NCI-H345 treated with DMSO at 0.1 percent for 48 hours (cell line): ENCODE measurements around the gene DTX1.

Source experiments
- DNase-seq: peaks from one replicate; lab custom pipeline; 2025; ENCODE audit not compliant: unreplicated experiment; lab: John Stamatoyannopoulos, UW

The DTX1 gene

GRCh38 chr12:113054948-113055486 is 1.5 kb upstream of the DTX1 start:
- DNase-seq, result no peak

DNA sequence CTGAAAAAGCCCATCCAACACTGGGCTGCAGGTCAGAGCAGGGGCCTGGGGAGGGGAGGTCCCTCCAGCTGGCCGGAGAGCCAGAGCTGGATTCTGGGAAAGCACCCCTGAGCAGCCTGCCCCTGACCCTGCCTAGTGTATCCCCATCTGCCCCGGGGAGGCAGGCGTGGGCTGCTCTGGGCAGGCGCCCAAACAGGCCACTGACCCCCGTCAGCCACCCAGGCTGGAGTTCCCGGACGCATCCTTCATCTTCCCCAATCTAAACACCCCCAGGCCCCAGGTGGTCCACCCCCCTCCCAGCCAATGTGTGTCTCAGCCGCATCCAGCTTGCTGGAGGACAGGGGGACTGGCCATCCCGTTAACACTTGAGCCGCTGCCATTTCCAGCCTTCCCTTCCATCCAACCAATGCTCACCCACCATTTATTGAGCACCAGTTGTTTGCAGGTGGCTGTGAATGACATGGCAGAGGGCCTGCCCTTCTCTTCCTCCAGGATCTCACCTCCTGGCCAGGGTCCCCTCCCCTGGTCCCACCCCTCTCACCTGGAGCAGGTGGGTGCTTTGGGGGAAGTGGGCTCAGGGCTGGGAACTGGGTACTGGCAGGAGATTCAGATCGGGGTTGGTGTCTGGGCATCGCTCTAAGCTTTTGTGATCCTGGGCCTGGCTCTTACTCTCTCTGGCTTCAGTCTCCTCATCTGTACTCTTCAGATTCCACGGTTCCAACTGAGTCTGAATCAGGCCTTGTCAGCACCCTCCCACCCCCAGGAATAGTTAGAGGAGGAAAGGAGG is 743 bp upstream of the DTX1 start:
- DNase-seq, result no peak

- no peak for DNase-seq
Observed at GRCh38 chr12:113056381-113056630, 224 bp upstream of the DTX1 start.

- DNase-seq, result no peak
Observed at GRCh38 chr12:113057565-113058485, 1.3 kb downstream of the DTX1 start.

- no peak for DNase-seq
Observed at GRCh38 chr12:113058553-113058952, 2.0 kb downstream of the DTX1 start.

GRCh38 chr12:113059071-113059595 is 2.6 kb downstream of the DTX1 start:
- DNase-seq, result no peak

GRCh38 chr12:113060336-113060960 is 3.9 kb downstream of the DTX1 start:
- no peak for DNase-seq

DNA sequence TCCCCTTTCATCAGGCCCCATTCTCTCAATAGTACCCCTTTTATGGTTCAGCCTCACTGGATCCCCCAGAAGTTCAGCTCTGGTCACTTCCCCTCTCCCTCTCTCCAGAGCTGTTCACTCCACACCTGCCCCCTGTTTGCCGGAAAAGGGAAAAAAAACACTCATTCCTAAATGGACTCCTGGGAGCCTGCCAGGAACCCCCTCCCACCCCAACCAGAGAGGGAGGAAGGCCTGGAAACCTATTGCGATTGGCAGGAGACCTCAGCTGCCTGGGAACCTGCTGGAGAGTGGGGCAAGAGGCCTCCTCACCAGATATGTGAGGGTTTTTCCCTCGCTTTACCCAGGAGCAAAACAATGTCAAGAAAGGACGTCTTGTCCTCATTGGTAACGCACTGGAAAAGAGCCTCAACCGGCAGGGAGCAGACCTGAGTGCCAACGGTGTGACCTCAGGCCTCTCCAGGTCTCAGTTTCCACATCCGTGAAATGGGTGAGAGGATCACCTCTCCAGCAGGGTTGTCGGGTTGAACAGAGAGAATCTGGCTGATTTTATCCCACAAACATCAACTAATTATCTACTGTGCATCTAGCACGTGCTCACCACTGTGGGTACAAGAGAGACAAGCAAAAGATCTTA is 4.6 kb downstream of the DTX1 start:
- DNase-seq, result no peak

GRCh38 chr12:113062502-113063395 is 6.2 kb downstream of the DTX1 start:
- no peak for DNase-seq

DNA sequence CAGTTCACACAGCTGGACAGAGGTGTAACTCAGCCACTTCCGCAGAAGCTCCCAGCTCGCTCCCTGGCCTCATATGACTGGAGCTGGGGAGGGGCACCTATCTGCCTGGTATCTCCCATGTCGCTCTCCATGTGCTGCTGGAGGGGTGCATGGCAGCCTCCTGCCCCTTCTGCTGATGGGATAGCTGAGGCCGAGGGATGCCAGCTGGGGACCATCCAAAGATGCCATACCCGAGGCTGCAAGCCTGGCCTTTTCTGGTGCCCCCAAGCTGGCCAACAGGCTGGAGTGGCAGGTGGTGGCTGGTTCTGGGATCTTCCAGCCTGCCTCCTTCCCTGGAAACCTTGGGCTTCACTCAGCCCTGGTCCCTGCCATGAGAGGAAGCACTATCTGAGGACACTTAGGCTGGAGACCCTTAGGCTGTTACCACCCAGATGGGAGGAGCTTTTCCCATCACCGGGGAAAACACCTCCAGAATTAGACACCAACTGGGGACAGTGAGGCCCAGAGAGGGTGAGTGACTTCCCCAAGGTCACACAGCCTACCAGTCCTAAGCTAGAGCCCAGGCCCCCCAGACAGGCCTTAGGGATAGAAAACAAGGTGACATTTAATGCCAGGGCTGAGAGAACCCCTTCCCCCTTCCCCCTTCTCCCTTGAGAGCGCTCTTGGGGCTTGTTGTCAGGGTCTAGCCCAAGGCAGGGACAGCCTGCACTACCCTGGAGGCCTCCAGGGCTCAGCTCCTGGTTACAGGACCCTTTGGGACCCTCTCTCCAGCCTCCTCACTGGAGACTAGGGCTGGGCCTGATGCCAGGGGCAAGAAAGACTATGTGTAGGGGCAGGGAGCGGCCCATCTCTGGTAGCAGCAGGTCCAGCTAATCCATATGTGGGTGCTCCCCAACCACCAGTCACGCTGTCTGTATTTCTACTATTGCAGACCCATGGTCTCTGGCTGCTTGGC is 7.1 kb downstream of the DTX1 start:
- DNase-seq, result no peak

DNA sequence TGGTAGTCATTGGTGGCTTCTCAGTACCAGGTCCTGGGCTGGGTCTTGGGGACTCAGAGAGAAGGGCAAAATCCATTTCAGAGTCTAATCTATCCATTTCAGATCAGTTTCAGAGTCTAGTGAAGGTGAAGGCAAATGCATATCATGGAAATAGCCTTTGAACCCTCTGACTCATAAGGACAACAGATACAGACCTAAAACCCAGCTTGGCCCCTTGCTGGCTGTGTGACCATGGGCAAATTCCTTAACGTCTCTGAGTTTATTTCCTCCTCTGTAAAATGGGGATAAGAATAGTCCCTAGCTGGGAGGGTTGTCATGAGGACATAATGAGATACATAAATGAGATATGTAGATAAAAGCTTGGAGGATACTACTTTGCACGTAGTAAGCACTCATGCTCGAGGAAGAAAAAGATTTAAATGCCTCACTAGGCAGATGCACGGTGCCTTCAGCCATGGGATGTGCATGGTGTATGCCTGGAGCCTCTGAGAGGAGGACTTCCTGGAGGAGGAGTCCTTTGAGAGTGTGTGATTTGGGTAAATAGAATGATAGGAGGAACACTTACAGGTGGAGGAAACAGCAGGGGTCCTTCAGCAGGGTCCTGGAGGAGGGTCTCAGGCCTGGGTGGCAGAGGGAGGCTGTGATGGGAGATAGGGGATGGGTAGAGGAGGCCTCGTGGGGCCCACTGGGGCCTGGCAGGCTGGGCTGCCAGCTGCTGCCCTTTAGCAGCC is 8.0 kb downstream of the DTX1 start:
- no peak for DNase-seq

DNA sequence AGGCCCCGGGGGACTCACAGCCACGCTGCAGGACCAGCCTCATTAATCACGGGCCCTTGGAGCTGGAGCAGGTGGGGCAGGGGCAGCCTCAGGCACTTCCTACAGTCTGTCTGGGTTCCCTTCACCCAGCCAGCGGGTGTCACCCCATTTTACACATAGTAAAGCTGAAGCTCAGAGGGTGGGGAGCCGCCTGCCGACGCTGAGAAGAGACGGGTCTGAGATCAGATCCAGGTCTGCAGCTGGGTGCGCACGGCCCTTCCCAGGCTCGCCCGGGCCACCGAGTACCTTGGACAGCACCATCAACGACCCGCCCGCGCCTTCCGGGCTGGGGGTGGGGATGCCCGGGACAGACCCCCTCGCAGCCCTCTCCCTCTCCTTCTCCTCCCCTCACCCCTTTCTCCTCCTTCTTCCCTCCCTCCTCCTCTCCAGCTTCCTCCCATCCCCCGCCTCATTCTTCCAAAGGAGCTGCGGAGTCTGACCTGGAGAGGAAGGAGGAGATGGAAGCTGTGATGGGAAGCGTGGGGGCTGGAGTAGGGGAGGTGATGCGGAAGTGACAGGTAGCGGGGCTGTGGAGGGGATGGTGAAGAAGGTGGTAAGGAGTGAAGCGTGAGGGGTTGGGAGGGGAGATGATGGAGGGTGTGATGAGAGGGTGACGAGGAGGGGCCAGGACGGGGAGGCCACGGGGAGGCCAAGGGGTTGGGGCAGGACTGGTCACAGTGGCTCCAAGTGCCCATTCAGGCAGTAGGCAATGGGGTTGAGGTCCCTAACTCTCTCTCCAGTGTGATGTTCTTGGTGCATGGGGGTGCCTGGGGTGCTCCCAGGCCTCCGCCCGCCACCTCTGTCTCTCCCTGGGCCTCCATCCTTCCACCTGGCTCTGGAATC is 8.8 kb downstream of the DTX1 start:
- no peak for DNase-seq

DNA sequence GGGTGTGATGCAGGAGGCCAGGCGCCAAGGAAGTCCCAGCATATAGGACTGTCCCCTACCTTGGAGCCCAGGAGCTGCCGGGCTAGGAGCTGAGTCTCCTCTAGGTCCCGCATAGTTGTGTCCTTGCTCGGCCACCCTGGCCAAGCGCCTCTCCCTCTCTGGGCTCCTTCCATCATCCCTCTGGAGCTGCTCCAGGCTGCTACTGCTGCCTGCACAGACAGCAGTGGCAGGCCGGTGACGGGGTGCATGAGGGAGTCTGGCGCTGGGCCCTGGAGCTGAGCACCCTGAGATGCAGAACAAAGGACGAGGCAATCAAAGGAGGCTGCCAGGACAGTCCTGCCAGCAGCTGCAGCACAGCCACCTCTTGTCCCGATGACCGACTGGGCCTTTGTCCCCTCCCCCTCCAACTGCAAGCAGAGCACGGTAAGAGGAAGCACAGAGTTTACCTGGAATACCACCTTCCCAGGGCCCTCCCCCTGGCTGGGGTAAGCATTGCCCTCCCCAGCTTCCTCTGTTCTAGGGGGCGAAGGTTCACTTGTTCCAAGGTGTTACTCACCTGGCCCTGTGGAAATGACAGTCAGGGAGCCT is 10.4 kb downstream of the DTX1 start:
- DNase-seq, result no peak

GRCh38 chr12:113067987-113068935 is 11.7 kb downstream of the DTX1 start:
- DNase-seq, result no peak

GRCh38 chr12:113069149-113069548 is 12.6 kb downstream of the DTX1 start:
- no peak for DNase-seq

- no peak for DNase-seq
Observed at GRCh38 chr12:113069751-113070116, 13.2 kb downstream of the DTX1 start.
